Stimulated activated CD4-positive, alpha-beta T cell treated with anti-CD3 and anti-CD28 coated beads, Interleukin-15, amount 100 ng/mL, for 1 hour (primary cell): Measurements from ENCODE around the gene PRUNE2.
"Not testable (repeated sequence)": the region's sequence is repeated elsewhere in the genome, so short reads cannot be mapped to it uniquely, and the experiment has no call there.

Experiments used
- DNase-seq, 2 donors: peaks; one replicate each; pipeline ENCODE4 v3.0.0-alpha.2; 2020; ENCODE audit warnings: low read depth in 1 of 2, low spot score in 1 of 2

The PRUNE2 gene

DNA sequence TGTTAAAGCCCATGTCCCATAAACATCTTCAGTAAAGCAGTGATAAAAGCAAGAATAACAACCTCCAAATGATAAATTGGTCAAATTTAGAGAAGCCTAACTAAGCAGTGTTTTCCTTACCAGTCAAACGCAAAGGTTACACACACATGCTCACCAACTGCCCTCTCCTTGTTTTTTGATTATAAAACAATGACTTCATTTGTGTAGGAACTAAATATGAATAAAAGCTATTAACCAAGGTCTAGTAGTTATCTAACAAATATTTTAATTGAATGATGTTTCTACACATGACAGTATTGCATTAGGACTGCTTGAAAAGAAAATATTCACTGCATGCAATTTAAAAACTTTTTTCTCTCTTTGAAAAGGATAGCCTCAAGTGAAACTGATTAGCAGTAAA is 105.0 kb downstream of the PRUNE2 start:
- DNase-seq: no peak

- DNase-seq: no peak
Measured at GRCh38 chr9:76799473-76799872, 106.4 kb downstream of the PRUNE2 start.

DNA sequence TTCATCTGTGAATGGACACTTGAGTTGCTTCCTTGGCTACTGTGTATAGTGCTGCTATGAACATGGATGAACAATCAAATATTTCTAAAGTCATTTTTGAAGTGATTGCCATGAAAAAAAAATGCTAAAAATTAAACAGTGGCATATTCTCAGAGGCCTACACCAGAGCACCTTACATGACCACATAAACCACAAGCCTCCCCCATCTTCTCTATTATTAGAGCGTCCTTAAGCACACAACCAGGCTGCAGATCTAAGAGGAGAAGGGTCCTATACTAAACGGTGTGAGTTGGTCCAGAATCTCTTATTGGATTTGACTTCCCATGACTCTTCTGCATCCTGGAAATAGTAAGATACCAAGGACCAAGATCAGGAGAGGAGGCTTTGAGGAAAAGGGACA is 107.4 kb downstream of the PRUNE2 start:
- DNase-seq: no peak

- no peak for DNase-seq
Measured at GRCh38 chr9:76796296-76796695, 109.6 kb downstream of the PRUNE2 start.

- no peak for DNase-seq
Measured at GRCh38 chr9:76793784-76794431, 112.0 kb downstream of the PRUNE2 start.

GRCh38 chr9:76789840-76790239 is 116.1 kb downstream of the PRUNE2 start:
- DNase-seq: no peak

DNA sequence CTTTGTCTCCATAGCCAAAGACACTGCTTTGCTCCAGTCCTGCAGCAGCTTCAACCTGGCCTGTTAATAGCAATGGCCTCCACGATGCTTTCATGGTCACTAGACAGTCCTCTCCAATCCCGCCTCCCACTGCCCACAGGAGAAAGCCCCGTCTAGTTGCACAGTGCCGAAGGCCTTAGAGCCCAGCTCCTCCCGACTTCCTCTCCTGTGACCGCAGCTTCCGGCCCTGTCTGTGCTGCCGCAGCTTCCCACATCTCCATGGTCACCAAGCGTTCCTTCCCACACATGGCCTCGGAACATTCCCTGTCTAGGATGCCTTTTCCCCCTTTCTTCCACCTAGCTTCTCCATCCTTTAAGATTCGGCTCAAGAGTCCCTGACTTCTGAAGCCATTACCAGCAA is 118.2 kb downstream of the PRUNE2 start:
- no peak for DNase-seq

DNA sequence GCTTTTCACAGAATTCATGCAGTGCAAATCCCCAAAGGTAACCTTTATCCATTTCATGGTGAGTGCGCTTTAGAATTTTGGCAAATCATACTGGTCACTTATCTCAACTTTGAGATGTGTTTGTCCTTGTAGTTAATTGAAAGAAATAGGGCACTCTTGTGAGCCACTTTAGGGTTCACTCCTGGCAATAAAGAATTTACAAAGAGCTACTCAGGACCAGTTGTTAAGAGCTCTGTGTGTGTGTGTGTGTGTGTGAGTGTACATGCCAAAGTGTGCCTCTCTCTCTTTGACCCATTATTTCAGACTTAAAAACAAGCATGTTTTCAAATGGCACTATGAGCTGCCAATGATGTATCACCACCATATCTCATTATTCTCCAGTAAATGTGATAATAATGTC is 120.4 kb downstream of the PRUNE2 start:
- no peak for DNase-seq

DNA sequence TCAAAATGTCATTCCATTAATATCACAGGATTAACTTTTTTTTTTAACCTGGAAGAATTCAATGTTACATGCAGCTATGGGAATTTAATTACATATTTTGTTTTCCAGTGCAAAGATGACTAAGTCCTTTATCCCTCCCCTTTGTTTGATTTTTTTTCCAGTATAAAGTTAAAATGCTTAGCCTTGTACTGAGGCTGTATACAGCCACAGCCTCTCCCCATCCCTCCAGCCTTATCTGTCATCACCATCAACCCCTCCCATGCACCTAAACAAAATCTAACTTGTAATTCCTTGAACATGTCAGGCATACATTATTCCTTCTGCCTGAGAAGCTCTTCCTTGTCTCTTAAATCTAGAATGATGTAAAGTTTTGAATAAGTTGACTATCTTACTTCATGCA is 121.0 kb downstream of the PRUNE2 start:
- DNase-seq: no peak

- no peak for DNase-seq
Measured at GRCh38 chr9:76772686-76773445, 133.0 kb downstream of the PRUNE2 start.

DNA sequence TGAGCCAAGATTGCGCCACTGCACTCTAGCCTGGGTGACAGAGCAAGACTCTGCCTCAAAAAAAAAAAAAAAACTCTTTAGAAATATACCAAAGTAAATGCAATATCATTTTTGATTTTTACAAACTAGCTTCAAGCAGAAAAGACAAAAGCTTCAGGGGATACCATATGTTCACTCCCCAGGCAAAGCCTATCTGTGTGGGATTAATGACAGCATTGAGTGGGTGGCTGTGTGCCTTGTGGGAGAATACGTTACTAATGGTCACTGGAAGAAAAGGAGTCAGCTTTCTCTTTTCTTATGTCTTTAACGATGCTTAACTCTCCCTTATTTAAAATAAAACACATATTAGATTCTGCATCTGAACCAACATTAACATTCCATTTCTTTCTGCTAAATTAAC is 139.8 kb downstream of the PRUNE2 start:
- no peak for DNase-seq

DNA sequence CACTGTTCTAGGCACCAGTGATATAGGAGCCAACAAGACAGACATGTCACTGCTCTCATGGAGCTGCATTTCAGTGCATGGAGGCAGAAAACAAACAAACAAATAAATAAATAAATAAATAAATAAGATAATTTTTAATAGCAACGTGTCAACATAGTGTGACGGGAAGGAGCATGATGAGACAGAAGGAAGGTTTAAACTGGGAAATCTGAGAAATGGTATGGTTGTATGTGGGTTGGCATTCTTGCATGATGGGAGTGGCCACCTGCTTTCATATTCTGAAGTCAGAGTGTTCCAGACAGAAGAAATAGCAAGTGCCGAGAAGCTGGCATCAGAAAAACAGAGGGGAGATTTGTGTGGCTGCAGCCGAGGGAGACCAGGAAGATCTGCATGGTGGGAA is 141.8 kb downstream of the PRUNE2 start, which contains the start of gene PCA3:
TSS of gene PCA3 (plus strand) at position 301 of the 400 bp plus-strand sequence.
- DNase-seq: no peak

GRCh38 chr9:76761448-76761847 is 144.5 kb downstream of the PRUNE2 start:
- no peak for DNase-seq

DNA sequence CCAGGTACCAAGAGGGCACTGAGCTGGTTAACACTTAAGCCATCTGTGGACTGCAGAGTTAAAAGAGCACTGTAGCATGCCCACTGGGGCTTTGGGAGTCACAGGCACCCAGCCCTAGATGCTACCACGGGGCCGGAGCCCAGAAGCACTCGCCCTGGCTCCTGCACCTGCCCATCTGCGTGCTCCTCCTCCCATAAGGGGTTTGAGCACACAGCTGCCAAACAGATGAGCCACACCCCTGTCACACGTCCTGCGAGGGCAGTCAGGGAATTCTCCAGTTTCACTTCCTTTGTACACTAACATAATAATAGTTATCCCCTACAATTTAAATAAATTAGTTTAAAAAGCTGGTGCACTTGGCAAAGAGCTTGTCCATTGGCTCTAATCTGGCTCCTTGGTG is 146.2 kb downstream of the PRUNE2 start:
- no peak for DNase-seq

DNA sequence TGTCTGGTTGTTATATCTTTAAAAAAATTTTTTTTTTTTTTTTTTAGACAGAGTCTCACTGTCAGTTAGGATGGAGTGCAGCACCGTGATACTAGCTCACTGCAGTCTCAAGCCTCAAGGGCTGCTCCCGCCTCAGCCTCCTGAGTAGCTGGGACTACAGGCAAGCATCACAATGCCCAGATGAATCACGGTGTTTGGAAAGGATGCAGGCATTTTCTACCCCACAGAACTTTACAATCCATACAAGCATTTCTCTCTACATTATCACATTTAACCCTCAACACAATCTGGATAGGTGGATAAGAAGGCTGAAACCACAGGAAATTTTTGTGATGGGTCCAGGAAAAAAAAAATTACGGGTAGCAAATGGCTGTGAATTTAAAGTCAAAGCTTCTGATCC is 147.4 kb downstream of the PRUNE2 start:
- DNase-seq: no peak

- no peak for DNase-seq
Measured at GRCh38 chr9:76756941-76757673, 148.8 kb downstream of the PRUNE2 start.

GRCh38 chr9:76756268-76756640 is 149.7 kb downstream of the PRUNE2 start:
- DNase-seq: no peak

- DNase-seq: no peak
Measured at GRCh38 chr9:76751001-76751400, 154.9 kb downstream of the PRUNE2 start.

- DNase-seq: no peak
Measured at GRCh38 chr9:76744336-76744735, 161.6 kb downstream of the PRUNE2 start.

GRCh38 chr9:76743931-76744330 is 162.0 kb downstream of the PRUNE2 start:
- no peak for DNase-seq

GRCh38 chr9:76742890-76743289 is 163.0 kb downstream of the PRUNE2 start:
- DNase-seq: not testable (repeated sequence)

DNA sequence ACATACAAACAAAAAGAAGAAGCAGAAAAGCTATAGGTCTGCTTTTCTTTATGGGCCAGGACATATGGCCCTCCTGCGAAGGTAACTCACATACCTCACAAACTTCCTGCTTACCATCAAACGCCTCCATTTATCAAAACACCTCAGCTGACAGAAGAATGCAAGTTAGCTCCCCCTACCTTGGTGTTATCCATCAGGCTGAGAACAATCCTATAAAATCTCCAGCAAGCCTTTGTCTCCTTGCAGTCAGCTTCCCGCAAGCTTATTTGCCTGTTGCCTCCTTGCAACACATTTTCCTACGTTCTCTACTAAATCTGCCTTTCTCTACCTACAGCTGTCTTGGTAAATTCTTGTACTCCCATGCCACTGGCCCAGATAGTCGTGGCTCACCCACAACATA is 164.4 kb downstream of the PRUNE2 start:
- no peak for DNase-seq
